GM19463 (cell line): Measurements from ENCODE around the gene STYXL1.
"Not testable (repeated sequence)": the region's sequence is repeated elsewhere in the genome, so short reads cannot be mapped to it uniquely, and the experiment has no call there.

Experiments
- ATAC-seq: cut with Tn5 transposase; IDR thresholded peaks from one replicate; pipeline ENCODE4 v1.9.1; 2021; ENCODE audit warnings: mild to moderate bottlenecking, moderate library complexity; ENCODE audit not compliant: unreplicated experiment

Gene STYXL1

GRCh38 chr7:76040126-76040525 lies 7.7 kb downstream of the STYXL1 start:
- ATAC-seq = no peak

- no peak for ATAC-seq
These were observed 10.5 kb downstream of the STYXL1 start for GRCh38 chr7:76037310-76037709.

GRCh38 chr7:76031964-76032363 lies 15.8 kb downstream of the STYXL1 start:
- no peak for ATAC-seq

GRCh38 chr7:76029682-76030081 lies 18.1 kb downstream of the STYXL1 start:
- ATAC-seq = not testable (repeated sequence)

GRCh38 chr7:76023002-76023401 lies 24.8 kb downstream of the STYXL1 start:
- ATAC-seq = no peak

GRCh38 chr7:76022026-76022780 lies 25.6 kb downstream of the STYXL1 start:
- ATAC-seq = no peak

DNA sequence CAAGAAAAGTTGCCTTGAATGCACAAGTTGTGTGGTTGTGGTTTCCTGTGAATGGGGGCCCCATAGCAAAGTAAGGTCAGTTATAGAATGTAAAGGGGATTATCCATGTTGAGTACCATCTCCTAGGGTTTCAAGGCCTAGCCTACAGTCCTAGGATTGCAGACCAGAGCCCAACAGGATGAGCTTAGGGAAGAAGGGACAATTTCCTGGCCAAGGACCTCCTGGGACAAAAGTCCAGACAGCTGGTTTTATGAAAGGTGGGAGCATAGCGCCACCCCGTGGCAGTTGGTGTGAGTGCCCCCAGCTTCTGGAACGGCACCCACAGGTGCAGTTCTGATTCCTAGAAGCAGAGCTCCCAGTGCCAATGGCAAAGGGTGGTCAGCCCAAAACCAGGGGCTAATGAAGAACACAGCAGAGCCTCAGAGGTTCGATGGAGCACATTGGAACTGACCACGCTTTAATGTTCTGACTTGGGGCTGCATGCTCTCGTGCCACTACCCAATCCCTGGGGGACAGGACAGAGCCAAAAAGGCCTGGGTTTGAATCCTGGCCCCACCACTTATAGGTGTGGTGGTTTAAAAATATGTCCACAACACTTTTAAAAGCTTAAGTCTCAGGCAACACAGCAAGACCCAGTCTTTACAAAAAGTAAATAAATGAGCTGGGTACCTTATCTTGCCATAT lies 27.6 kb downstream of the STYXL1 start:
- ATAC-seq = no peak

- ATAC-seq = not testable (repeated sequence)
These were observed 29.3 kb downstream of the STYXL1 start for GRCh38 chr7:76018520-76018919.

GRCh38 chr7:76016191-76016947 lies 31.4 kb downstream of the STYXL1 start:
- ATAC-seq = no peak

DNA sequence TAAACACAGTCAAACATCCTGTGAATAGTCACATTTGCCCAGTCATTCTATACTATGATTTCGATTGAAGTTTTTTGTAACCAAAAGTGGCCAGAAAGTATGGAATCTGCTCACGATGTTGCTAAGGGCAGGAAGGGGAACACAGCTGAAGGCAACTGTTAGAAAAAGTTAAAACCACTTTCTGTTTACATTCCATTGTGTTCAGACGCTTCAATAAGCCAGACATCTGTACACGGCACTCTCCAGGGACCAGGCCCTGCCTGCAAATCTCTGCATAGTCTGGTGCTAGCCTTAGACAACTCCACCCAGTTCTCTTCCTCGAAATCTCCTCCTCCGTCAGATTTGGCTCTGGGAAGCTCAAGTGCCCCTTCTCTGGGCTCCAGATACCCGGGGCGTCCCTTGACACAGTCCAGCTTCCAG lies 36.3 kb downstream of the STYXL1 start:
- no peak for ATAC-seq

GRCh38 chr7:76009672-76010600 lies 37.9 kb downstream of the STYXL1 start:
- no peak for ATAC-seq

DNA sequence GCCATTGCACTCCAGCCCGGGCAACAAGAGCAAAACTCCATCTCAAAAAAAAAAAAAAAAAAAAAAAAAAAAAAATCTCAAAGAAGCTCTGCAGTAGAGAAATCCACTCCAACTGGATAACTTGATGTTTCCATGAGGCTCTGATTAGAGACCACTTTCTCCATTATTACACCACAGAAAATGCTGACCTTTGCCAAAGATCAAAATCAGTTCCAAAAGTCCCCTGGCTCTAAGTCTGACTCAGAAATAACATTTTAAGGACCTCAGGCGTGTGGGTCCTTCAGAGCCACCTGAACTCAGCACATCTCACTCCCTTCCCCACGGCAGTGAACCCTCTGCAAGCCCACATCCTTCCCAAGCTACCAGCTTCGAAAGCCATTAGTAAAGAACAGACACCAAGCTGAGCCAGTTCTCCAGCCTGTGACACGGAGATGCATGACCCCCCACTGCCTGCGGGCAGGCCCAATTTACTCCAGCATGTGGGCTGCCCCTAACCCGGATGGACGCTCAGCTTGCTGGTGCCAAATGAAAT lies 39.6 kb downstream of the STYXL1 start:
- no peak for ATAC-seq

- ATAC-seq = not testable (repeated sequence)
These were observed 42.8 kb downstream of the STYXL1 start for GRCh38 chr7:76005004-76005403.

DNA sequence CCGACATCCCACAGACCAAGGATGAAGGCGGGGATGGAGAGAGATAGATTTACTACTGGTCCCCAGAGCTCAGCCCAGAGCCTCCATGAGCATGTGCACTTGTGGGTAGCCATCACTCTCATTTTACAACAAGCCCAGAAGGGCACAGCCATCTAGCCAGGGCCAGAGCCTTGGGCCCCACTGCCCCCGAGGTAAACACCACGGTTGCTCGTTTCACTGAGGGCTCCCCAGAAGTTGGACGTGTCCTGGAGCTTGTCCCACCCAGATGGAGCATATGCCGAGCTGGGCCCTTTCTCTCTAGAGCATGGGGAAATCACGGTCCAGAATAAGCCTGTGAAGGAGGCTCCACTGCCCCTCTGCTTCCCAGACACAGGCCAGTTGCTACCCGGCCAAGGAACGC lies 44.4 kb downstream of the STYXL1 start:
- ATAC-seq = no peak

- ATAC-seq = no peak
These were observed 45.0 kb downstream of the STYXL1 start for GRCh38 chr7:76002822-76003221.

GRCh38 chr7:76002139-76002538 lies 45.7 kb downstream of the STYXL1 start:
- ATAC-seq = no peak

- no peak for ATAC-seq
These were observed 47.2 kb downstream of the STYXL1 start for GRCh38 chr7:76000566-76000965.

DNA sequence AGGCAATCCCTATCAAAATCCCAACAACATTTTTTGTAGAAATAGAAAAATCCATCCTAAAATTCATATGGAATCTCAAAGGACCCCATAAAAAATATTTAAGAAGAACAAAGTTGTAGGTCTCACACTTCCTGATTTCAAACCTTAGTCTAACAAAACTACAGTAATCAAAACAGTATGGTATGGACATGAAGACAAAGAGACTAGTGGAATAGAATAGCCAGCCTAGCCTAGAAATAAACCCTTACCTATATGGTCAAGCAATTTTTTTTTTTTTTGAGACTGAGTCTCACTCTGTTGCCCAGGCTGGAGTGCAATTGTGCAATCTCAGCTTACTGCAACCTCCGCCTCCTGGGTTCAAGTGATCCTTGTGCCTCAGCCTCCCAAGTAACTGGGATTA lies 49.8 kb downstream of the STYXL1 start:
- ATAC-seq = no peak

DNA sequence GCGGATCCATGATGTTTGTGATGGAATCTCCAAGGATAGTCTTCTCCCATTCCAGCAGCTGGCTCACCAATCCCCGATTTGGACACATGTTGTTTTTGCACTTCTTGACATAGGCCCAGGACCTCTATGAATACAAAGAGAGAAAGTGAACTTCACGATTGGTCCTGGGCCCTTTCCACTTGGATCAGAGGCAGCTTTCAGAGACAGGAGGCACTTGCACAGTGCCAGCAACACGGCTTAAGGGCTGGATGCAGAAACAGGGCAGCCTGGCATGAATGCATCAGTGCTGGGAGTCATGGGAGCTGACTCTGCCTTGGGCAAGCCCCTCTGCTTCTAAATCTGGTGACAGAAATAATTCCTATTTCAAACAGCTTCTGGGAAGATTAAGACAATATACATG lies 51.3 kb downstream of the STYXL1 start:
- ATAC-seq = no peak

GRCh38 chr7:75995996-75996395 lies 51.8 kb downstream of the STYXL1 start:
- no peak for ATAC-seq
